HG02840 (cell line): ENCODE measurements around the gene MAGED1.

Experiments used
- ATAC-seq: cut with Tn5 transposase; IDR thresholded peaks from one replicate; pipeline ENCODE4 v1.9.1; 2021; ENCODE audit warnings: mild to moderate bottlenecking, moderate library complexity, moderate number of reproducible peaks; ENCODE audit not compliant: unreplicated experiment, low FRiP score

The MAGED1 gene, protein sequence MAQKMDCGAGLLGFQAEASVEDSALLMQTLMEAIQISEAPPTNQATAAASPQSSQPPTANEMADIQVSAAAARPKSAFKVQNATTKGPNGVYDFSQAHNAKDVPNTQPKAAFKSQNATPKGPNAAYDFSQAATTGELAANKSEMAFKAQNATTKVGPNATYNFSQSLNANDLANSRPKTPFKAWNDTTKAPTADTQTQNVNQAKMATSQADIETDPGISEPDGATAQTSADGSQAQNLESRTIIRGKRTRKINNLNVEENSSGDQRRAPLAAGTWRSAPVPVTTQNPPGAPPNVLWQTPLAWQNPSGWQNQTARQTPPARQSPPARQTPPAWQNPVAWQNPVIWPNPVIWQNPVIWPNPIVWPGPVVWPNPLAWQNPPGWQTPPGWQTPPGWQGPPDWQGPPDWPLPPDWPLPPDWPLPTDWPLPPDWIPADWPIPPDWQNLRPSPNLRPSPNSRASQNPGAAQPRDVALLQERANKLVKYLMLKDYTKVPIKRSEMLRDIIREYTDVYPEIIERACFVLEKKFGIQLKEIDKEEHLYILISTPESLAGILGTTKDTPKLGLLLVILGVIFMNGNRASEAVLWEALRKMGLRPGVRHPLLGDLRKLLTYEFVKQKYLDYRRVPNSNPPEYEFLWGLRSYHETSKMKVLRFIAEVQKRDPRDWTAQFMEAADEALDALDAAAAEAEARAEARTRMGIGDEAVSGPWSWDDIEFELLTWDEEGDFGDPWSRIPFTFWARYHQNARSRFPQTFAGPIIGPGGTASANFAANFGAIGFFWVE

DNA sequence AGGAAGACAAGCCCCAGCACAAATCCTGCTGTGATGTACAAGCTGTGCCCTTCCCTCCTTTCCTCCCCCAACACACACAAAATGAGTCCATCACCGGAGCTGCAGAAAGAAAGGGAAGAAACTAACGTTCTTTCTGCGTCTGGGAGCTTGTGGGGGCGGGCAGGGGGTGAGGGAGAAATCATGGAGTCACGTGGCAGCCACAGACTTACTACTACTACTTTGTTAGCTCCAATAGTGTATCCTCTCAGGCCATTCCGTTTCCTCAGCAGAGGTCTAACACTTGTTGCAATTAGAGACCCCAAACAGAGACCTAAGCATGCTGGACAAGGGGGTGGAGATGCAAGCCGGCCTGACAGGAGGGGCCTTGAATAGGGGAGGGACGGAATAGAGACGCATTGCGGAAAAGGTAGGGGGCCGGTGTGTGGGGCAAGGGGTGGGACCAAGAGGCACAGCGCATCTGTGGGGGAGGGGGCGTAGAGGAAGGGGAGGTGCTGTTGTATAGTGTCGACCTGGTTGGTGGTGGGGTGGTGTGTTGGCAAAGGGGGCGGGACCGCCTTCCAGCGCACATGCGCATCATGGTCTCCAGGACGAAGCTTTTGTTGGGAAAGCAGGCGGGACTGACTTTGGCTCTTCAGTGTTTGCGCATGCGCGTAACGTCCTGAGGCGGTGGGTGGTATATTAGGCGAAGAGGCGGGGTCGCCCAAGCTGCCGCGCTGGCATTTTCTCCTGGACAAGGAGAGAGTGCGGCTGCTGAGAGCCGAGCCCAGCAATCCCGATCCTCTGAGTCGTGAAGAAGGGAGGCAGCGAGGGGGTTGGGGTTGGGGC lies at the start of gene MAGED1:
Gene MAGED1 (plus strand): TSS at position 703 of the 825 bp plus-strand sequence. CDS start 682 bp downstream, outside the sequence.
- peak; percentile 62 for ATAC-seq

DNA sequence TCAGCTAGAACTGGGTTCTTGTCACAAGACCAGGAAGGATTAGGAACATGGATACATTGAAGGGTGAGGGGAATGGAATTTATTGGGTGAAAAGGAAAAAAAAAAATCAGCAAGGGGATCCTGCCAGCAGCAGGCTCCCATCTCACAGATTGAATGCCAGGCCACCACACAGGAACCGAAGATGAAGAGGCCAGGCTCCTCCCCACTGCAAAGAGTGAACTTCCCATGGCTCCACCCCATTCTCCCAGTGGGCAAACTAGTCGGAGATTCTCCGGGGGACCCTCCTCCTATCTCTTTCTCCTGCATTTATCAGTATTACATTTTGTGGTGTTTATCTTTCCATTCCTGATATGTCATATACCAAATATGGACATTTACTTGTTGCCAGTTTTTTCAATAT lies 46.0 kb upstream of the MAGED1 start:
- no peak for ATAC-seq

DNA sequence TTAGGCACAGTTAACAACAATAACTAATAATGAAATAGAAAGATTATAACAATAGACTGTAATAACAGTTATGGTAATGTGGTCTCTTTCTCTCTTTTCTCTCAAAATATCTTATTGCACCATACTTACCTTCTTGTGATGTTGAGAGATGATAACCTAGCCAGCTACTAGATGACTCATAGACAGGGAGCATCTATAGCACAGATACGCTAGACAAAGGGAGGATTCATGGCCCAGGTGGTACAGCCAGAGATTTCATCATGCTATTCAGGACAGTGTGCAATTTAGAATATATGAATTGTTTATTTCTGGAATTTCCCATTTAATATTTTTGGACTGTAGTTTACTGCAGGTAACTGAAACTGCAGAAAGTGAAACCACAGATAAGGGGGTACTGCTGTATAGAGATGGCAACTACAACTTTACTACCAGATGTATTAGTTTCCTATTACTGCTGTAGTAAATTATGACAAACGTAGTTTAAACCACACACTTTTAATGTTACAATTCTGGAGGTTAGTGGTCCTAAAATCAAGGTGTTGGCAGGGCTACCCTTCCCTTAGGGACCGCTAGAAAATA lies 41.8 kb upstream of the MAGED1 start:
- no peak for ATAC-seq

DNA sequence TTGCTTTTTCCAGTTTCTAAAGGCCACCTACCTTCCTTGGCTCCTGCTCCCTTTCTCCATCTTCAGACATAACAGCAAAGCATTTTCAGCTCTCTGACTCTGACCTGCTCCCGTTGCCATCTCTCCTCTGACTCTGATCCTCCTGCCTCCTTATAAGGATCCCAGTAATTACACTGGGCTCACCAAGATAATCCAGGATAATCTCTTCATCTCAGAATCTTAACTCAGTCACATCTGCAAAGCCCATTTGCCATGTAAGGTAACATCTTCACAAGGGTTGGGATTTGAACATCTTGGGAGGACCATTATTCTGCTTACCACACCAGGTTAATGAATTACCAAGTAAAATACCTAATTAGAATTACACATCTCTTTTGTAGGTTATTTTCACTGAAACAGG lies 41.3 kb upstream of the MAGED1 start:
- no peak for ATAC-seq

DNA sequence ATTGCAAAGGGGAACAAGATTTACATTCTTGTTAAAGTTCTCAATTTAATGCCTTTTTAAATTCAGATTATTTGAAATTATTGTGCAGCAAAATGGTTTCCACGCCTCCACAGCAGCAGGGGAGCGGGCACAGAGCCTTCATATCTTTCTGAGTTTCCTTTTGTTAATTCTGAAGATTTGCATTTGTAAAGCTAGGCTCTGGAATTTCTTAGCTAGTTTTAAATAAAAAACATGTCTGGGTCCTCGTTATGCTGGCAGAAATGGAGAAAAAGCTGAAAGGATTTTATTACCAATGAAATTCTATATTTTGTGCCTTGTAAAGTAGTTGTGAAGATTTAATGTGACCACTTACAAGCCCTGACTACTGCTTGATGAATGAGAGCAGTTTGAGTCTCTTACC lies 40.8 kb upstream of the MAGED1 start:
- no peak for ATAC-seq

DNA sequence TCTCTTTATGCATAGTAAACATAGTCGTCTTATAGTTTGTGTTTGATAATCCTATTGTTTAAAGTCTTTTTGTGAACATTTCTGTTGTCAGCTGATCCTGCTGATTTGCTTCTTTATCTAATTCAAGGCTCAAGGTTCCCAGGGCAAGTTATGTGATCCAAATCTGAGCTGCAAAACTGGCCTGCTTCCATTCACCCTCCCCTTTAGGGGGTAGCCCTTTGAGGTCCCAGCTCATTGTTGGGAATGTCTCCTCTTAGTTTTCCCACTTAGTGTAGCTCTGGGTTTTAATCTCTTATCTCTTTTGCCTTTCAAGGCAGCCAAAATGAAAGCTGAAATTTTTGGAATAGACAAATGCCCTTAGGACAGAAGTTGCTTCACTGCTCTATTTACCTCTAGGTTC lies 40.2 kb upstream of the MAGED1 start:
- no peak for ATAC-seq

DNA sequence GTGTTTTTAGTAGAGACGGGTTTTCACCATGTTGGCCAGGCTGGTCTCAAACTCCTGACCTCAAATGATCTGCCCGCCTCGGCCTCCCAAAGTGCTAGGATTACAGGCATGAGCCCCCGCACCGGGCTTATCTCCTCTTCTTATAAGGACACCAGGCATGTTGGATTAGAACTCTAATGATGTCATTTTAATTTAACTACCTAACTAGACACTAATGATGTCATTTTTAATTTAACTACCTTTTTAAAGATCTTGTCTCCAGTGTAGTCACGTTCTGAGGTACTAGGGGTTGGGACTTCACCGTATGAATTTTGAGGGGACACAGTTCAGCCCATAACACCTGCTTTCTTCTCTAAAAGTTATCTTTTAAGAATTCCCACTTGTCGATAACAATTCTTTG lies 37.7 kb upstream of the MAGED1 start:
- ATAC-seq, result no peak

DNA sequence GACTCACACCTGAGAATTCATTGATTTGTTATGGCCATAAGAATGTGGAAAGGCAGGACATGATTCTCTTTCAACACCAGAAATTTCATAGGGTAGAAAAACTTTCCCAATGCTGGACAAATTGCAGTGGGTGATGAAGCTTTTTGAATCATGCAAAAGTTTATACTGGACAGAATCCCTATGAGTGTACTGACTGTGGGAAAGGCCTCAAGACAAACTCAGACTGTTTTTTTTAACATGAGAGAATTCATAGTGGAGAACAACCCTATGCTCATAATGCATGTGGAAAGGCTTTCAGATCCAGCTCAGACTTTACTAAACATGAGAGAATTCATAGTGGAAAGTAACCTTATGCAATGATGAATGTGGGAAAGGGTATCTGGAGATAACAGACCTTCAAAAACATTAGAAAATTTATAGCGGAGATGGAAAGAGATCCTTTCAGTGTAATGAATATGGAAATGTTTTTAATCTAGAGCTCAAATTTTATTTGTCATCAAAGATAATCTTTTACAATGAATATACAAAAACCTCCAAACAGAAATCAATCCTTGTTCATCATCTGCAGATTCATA lies 36.2 kb upstream of the MAGED1 start:
- no peak for ATAC-seq

DNA sequence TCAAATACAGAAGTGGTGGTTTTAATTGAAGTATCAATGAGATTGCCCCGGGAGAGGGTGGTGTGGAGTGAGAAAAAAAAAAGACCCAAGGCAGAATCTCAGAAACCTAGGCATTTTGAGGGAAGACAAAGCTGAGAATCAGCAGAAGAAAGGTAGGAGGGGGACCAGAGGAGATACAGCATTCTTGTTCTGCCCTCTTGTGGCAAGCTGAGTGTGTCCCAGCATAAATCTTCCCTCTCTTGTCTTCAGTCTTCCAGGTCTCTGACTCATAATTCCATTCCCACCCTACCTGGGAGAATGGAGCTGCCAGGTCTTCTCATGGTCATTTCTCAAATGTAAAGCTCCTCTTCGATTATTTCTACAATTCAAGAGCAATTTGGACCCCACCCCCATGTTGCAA lies 32.7 kb upstream of the MAGED1 start:
- no peak for ATAC-seq

DNA sequence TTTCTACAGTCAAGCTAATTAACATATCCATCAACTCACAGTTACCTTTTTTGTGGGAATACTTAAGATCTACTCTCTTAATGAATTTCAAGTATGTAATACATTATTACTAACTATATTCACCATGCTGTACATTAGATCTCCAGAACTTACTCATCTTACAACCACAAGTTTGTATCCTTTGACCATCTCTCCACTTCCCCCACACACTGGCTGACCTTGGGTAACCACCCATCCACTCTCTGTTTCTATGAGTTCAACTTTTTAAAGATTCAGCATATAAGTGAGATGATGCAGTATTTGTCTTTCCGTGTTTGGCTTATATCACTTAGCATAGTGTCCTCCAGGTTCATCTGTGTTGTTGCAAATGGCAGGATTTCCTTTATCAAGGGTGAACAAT lies 30.5 kb upstream of the MAGED1 start:
- no peak for ATAC-seq

DNA sequence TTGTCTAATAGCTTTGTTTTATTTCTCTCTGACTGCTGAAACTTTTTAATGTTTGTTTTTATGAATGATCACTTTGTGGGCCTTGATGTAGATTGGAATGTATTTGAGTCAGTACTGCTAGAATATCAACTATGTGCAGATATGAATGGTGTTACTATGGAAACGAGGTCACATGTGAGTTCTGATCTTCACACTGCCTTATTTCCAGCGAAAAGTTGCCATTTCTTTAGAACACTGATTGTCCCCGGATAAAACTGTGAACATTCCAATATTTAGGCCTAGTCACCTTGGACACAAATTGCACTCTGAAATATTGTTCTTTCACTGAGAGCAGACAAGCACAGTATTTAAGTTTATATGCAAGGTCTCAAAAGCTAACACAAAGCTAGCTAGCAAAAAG lies 27.2 kb upstream of the MAGED1 start:
- no peak for ATAC-seq

DNA sequence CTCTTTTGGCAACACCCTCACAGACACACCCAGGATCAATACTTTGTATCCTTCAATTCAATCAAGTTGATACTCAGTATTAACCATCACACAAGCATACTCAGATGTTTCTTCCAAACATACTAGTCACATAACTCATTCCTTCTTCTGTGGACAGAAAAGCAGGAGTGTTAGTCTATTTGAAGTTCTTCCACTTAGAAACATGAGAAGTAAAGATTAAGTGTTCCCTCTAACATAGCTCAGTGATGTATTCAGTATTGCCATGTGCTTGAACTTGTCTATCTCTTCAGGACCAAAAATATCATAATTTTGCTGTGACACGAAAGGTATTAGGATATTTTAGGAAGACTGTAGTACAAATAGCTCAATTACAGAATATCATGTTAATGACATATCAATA lies 25.8 kb upstream of the MAGED1 start:
- ATAC-seq, result no peak

DNA sequence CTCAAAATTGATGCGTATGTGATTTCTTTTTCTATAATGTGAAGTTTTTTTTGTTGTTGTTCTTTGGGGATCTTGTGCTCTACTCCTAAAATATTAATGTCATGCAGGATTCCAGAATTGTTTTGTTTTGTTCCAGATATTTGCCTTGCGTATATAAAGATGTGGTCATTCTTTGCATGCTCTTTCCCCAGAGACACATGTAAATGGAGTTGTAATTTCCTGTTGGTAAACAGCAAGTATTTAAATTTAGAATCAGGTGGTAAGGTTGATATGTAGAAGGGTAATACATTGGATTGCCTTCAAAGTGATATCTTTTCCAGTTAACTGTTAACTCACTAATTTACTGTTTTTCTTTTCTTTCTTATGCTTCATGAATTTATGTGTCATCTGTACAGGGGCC lies 23.1 kb upstream of the MAGED1 start:
- no peak for ATAC-seq

DNA sequence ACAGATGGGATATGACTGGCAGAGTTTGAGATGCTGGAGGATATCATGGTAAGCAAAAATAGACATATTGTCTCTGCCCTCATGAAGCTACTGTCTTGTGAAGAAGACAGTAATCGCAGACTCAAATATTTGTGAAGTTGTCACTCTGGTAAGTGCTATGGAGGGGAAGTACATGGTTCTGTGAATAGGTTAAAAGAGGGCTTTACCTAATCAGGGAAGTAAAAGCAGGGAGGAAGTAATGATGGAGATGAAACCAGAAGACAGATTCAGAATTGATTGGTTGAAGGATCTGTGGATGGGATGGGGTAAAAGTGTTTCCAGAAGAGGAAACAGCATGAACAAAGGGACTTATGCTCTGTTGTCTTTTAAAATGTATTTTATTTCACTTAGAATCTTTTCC lies 19.3 kb upstream of the MAGED1 start:
- no peak for ATAC-seq

DNA sequence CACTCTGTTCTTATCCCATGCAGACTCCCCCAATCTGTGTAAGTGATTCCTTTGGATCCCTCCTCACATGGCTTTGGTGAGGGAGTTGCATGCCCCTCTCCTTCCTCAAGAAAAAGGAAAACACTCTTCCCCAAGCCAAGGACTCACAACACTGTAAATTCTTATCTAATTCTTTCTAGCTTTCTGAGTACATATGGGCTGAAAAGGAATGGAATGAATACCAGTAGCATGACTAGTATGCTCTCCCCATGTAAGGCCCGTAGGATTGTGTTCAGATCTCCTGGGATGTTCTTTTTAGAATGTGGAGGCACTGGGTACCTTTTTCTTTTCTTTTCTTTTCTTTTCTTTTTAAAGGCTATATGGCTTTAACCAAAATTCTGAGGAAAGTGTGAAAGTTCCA lies 17.0 kb upstream of the MAGED1 start:
- ATAC-seq, result no peak

DNA sequence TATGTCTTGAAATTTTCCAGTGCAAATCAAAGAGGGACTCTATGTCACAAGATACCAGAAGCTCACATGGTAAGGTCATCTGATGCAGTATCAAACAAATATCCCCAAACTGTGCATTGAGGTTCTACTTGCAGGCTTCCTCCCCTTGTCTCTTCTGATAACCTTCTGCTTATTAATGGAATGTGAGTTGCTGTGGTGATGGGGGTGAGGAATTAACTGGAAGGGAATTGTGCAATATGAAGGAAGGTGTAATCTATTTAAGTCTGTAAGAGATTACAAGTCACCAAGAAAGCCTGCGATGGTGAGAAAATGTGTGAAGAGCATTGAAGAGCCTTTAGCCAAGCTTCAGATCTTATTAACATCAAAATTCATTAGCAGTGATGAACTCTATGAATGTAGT lies 15.4 kb upstream of the MAGED1 start:
- ATAC-seq, result no peak

DNA sequence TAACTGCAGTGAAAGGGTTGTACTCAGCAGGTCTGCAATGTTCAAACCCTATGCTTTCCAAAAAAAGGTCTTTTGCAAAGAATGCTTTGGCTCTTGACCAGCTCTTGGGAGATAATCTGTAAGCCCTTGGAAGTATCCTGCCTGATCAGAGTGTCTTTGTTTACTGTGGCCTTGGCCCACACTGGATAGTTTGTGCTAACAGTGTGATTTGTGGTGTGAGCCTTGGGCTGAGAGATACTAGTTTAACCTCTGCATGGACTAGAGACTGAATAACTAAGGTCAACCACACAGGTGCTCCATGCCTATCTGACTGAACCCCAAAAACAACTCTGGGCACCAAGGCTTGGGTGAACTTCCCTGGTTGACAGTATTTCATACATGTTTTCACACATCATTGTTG lies 3.6 kb upstream of the MAGED1 start:
- ATAC-seq, result no peak

DNA sequence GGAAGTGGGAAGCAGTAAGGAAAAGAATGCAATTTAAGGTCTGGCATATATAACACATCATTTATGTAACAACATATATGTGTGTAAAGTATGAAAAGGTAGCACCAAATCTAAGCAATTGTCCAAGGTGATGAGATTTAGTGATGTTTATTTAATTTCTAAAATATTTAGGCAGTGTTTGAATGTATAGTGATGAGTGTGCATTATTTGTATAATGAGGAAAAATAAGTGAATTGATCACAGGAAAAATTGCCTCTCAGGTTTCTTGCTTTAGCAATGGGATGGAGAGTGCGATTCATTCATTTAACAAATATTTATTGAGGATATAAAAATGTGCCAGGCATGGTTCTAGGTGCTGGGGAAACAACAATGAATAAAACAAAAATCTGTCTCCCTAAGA lies 2.2 kb upstream of the MAGED1 start:
- no peak for ATAC-seq

DNA sequence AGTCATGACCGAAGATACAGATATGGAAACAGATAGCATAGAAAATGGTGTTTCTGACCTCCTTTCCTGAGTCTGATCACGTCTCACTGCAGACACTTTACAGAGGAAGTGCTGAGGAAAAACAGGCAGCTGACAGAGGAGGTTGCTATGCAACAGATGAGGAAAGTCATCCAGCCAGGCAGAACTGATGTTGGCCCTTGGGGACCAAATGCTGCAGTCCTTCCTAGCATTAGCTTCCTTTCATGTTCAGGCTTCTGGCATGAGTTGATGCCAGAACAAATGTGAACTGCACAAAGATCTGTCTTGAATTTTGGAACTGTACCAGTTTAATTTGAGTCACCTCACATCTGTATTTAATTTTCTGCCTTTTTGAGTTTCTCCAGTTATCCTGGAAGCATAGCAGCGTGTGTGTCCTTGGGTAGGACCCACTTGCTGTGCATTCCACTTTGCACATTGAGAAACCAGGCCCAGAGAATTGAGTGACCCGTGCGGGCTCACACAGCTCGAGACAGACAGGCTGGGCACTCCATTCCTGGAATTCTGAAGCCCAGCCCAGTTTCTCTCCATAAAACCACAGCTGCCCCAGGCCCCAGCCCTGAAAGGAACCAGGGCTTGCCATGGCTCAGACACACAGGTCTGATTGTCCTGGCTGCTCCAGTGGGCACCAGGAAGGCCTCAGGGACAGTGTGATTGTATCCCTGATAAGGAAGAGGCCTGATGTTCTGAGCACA lies 1.4 kb upstream of the MAGED1 start:
- ATAC-seq, result no peak
